CD4-positive, alpha-beta T cell treated with Interleukin-6 at 100 ng/mL for 8 hours (primary cell): Measurements from ENCODE around the gene AMER3.
A peak's percentile ranks its signal among the peaks of the same experiment; 100 is the strongest.

Experiments
- DNase-seq: peaks from one replicate; pipeline ENCODE4 v3.0.0-alpha.2; 2020; ENCODE audit warnings: mixed read lengths, low spot score

The AMER3 gene

GRCh38 chr2:130785466-130786055, 30.2 kb downstream of the AMER3 start:
- DNase-seq = no peak

- no peak for DNase-seq
Observed at GRCh38 chr2:130786076-130786475, 30.7 kb downstream of the AMER3 start.

- no peak for DNase-seq
Observed at GRCh38 chr2:130787841-130788240, 32.5 kb downstream of the AMER3 start.

- DNase-seq = no peak
Observed at GRCh38 chr2:130790312-130790711, 35.0 kb downstream of the AMER3 start.

GRCh38 chr2:130790804-130791616, 35.7 kb downstream of the AMER3 start:
- DNase-seq = no peak

GRCh38 chr2:130791617-130791939, 36.2 kb downstream of the AMER3 start:
- no peak for DNase-seq

- no peak for DNase-seq
Observed at GRCh38 chr2:130795431-130795830, 40.1 kb downstream of the AMER3 start.

- DNase-seq = no peak
Observed at GRCh38 chr2:130796290-130796689, 41.0 kb downstream of the AMER3 start.

GRCh38 chr2:130797493-130798435, 42.4 kb downstream of the AMER3 start:
- peak; percentile 91 for DNase-seq

- DNase-seq = no peak
Observed at GRCh38 chr2:130798472-130799218, 43.3 kb downstream of the AMER3 start.

- no peak for DNase-seq
Observed at GRCh38 chr2:130799295-130799694, 44.0 kb downstream of the AMER3 start.

GRCh38 chr2:130805613-130806012, 50.3 kb downstream of the AMER3 start:
- DNase-seq = no peak

- no peak for DNase-seq
Observed at GRCh38 chr2:130806370-130806769, 51.0 kb downstream of the AMER3 start.

GRCh38 chr2:130807659-130808385, 52.5 kb downstream of the AMER3 start:
- no peak for DNase-seq

- no peak for DNase-seq
Observed at GRCh38 chr2:130808482-130809268, 53.3 kb downstream of the AMER3 start.

GRCh38 chr2:130810490-130810889, 55.1 kb downstream of the AMER3 start:
- no peak for DNase-seq

GRCh38 chr2:130813722-130814121, 58.4 kb downstream of the AMER3 start:
- no peak for DNase-seq

- no peak for DNase-seq
Observed at GRCh38 chr2:130814931-130815680, 59.8 kb downstream of the AMER3 start.
